HepG2 (cell line): ENCODE measurements around the gene CIBAR2. TPM values are rescaled to one million over a fixed set of nuclear protein-coding genes. Genes with fewer than 3 reads are reported as not detected.

ENCODE experiments used
- CBX2 ChIP-seq, 2 experiments: fragments of 200-600 bp in 1 of 2; sonication (generic); formaldehyde crosslinking in 1 of 2; IDR thresholded peaks; 2 replicates each; pipeline versions ENCODE4 v1.7.0 to v1.8.1; 2018 to 2022; ENCODE audit warnings: low read depth in 2 of 2, low read length in 1 of 2, mild to moderate bottlenecking in 1 of 2, missing genetic modification reagents in 1 of 2
- DMTF1 ChIP-seq: sonication (generic); formaldehyde crosslinking; IDR thresholded peaks from 2 replicates; pipeline ENCODE4 v1.4.0; 2020; ENCODE audit warnings: mild to moderate bottlenecking, missing genetic modification reagents
- FOSL1 ChIP-seq: sonication (generic); formaldehyde crosslinking; IDR thresholded peaks from 2 replicates; pipeline ENCODE4 v1.9.0; 2021; ENCODE audit warnings: missing genetic modification reagents, borderline replicate concordance
- MATR3 ChIP-seq: sonication (generic); formaldehyde crosslinking; IDR thresholded peaks from 2 replicates; pipeline ENCODE4 v1.4.0; 2020; ENCODE audit warnings: missing genetic modification reagents
- SP5 ChIP-seq: IDR thresholded peaks from 2 replicates; pipeline ENCODE4 v1.6.1; 2016; ENCODE audit warnings: low read depth, borderline replicate concordance
- ZBTB10 ChIP-seq: sonication (generic); formaldehyde crosslinking; IDR thresholded peaks from 2 replicates; pipeline ENCODE4 v1.4.0; 2020; ENCODE audit warnings: missing genetic modification reagents, borderline replicate concordance
- ZNF160 ChIP-seq: sonication (generic); formaldehyde crosslinking; IDR thresholded peaks from 2 replicates; pipeline ENCODE4 v1.8.0; 2022; ENCODE audit warnings: mild to moderate bottlenecking, inconsistent platforms, missing genetic modification reagents
- ZNF230 ChIP-seq: sonication (generic); formaldehyde crosslinking; IDR thresholded peaks from 2 replicates; pipeline ENCODE4 v1.4.0; 2020; ENCODE audit warnings: mild to moderate bottlenecking, missing genetic modification reagents
- ZNF253 ChIP-seq: sonication (generic); formaldehyde crosslinking; IDR thresholded peaks from 2 replicates; pipeline ENCODE4 v1.8.0; 2022; ENCODE audit warnings: mild to moderate bottlenecking, missing genetic modification reagents, borderline replicate concordance
- ZNF337 ChIP-seq: sonication (generic); formaldehyde crosslinking; IDR thresholded peaks from 2 replicates; pipeline ENCODE4 v1.5.1; 2020; ENCODE audit warnings: missing genetic modification reagents, low read depth, mild to moderate bottlenecking, borderline replicate concordance
- ZNF574 ChIP-seq: sonication (generic); formaldehyde crosslinking; IDR thresholded peaks from 2 replicates; pipeline ENCODE4 v1.4.0; 2020; ENCODE audit warnings: missing genetic modification reagents
- ZNF660 ChIP-seq: sonication (generic); formaldehyde crosslinking; IDR thresholded peaks from 2 replicates; pipeline ENCODE4 v1.5.1; 2020; ENCODE audit warnings: mild to moderate bottlenecking, low read depth, missing genetic modification reagents, borderline replicate concordance
- ZNF691 ChIP-seq: sonication (generic); formaldehyde crosslinking; IDR thresholded peaks from 2 replicates; pipeline ENCODE4 v1.4.0; 2020; ENCODE audit warnings: missing genetic modification reagents, low read depth, mild to moderate bottlenecking, borderline replicate concordance
- ZNF7 ChIP-seq: IDR thresholded peaks from 2 replicates; pipeline ENCODE4 v1.6.1; 2016; ENCODE audit warnings: missing biosample characterization, missing genetic modification reagents
- ZNF75D ChIP-seq: sonication (generic); formaldehyde crosslinking; IDR thresholded peaks from 2 replicates; pipeline ENCODE4 v1.8.1; 2023; ENCODE audit warnings: missing genetic modification reagents, mild to moderate bottlenecking, borderline replicate concordance
- ZNF772 ChIP-seq: sonication (generic); formaldehyde crosslinking; IDR thresholded peaks from 2 replicates; pipeline ENCODE4 v1.5.0; 2020; ENCODE audit warnings: mild to moderate bottlenecking, missing genetic modification reagents
- ZSCAN12 ChIP-seq: sonication (generic); formaldehyde crosslinking; IDR thresholded peaks from 2 replicates; pipeline ENCODE4 v1.9.0; 2021; ENCODE audit warnings: mild to moderate bottlenecking, missing genetic modification reagents
- polyA plus RNA-seq, 8 experiments: library from polyadenylated mRNA; depleted of rRNA in 3 of 8; stranded (reverse) in 7 of 8; unstranded in 1 of 8; fragments of >200 nt; fragmentation: Illumina TruSeq in 4 of 8; extraction: Trizol in 4 of 8; gene quantifications; 2 replicates each; pipeline versions ENCODE4 v1.2.1 to v1.2.3, GENCODE V29; 2011 to 2016; ENCODE audit warnings: low read depth in 4 of 8, missing spikeins in 1 of 8, mixed read lengths in 1 of 8; ENCODE audit not compliant: insufficient read depth in 1 of 8
- total RNA-seq, 5 experiments: library from RNA; depleted of rRNA; stranded (reverse); fragments of >200 nt; fragmentation: Illumina TruSeq; extraction: Trizol; gene quantifications; 2 replicates each; pipeline ENCODE4 v1.2.3, GENCODE V29; 2016; ENCODE audit warnings: low read depth in 1 of 5

The CIBAR2 gene
- total and polyA plus RNA-seq, 2 of the 13 experiments (the other 11 are each of a cell fraction or from before 2014, with no cell fraction given), result not detected

GRCh38 chr16:85137323-85138072 lies 25.2 kb upstream of the CIBAR2 start (continued):
- TF ChIP-seq ZBTB10 (CRISPR knock-in tag) (no peak), ZNF660 (CRISPR knock-in tag) (no peak), ZSCAN12 (CRISPR knock-in tag) (peak; percentile 89), ZNF160 (peak; percentile 64; the same call in 1 of the 2 replicates), SP5 (CRISPR knock-in tag) (peak; percentile 84), ZNF772 (CRISPR knock-in tag) (peak; percentile 42; the same call in 1 of the 2 replicates), ZNF574 (CRISPR knock-in tag) (peak; percentile 71), CBX2 (IDR thresholded peaks at IDR 0.05; ENCODE audit: low read depth, low read length) (no peak), CBX2 (CRISPR knock-in tag; IDR thresholded peaks at IDR 0.05; ENCODE audit: low read depth) (peak; percentile 93; the same call in 1 of the 2 replicates), ZNF75D (no peak), ZNF253 (CRISPR knock-in tag) (no peak), MATR3 (CRISPR knock-in tag) (no peak), ZNF7 (CRISPR knock-in tag) (no peak), FOSL1 (CRISPR knock-in tag) (no peak), DMTF1 (CRISPR knock-in tag) (no peak), ZNF337 (CRISPR knock-in tag) (no peak), ZNF230 (CRISPR knock-in tag) (peak; percentile 90), ZNF691 (CRISPR knock-in tag) (peak; percentile 62; the same call in 1 of the 2 replicates)
